GM23248 (cell line): ENCODE results near the gene NUDT19.

Source experiments
- EZH2 ChIP-seq: fragments of 200-600 bp; sonication (generic); IDR thresholded peaks from 2 replicates; pipeline ENCODE4 v1.6.1; 2018; ENCODE audit warnings: antibody characterized with exemption, mild to moderate bottlenecking; ENCODE audit not compliant: insufficient read depth, poor library complexity, severe bottlenecking
- EZH2phosphoT487 ChIP-seq: fragments of 200-600 bp; sonication (generic); IDR thresholded peaks from 2 replicates; pipeline ENCODE4 v1.6.1; 2018; ENCODE audit warnings: antibody characterized with exemption, moderate library complexity, mild to moderate bottlenecking, low read depth; ENCODE audit not compliant: insufficient read depth

- TF ChIP-seq EZH2 (no peak), EZH2phosphoT487 (no peak)
Observed at GRCh38 chr19:32757189-32757588, 65.6 kb downstream of the NUDT19 start.
